MM.1S (cell line): ENCODE measurements around the gene LGALS3BP.

Experiments
- DNase-seq: peaks from one replicate; pipeline ENCODE4 v3.0.0-alpha.2; 2015
- H2AFZ ChIP-seq: fragments of 300-600 bp; sonication (generic); 2 replicates; pipeline ENCODE4 v1.6.0; 2016; ENCODE audit warnings: antibody characterized with exemption, low read length
- H3F3A ChIP-seq: fragments of 300-600 bp; sonication (generic); 2 replicates; pipeline ENCODE4 v1.6.1; 2016; ENCODE audit warnings: mild to moderate bottlenecking, antibody characterized with exemption, low read length, moderate library complexity, mixed read lengths; ENCODE audit not compliant: insufficient read depth
- H3K27ac ChIP-seq: fragments of 300-600 bp; sonication (generic); 2 replicates; pipeline ENCODE4 v1.5.1; 2016; ENCODE audit warnings: mild to moderate bottlenecking, low read length
- H3K27me3 ChIP-seq: fragments of 300-600 bp; sonication (generic); replicated peaks from 2 replicates; pipeline ENCODE4 v1.6.0; 2016; ENCODE audit warnings: low read length; ENCODE audit not compliant: insufficient read depth
- H3K36me3 ChIP-seq: fragments of 300-600 bp; sonication (generic); replicated peaks from 2 replicates; pipeline ENCODE4 v1.6.1; 2016; ENCODE audit warnings: mild to moderate bottlenecking, low read length, mixed read lengths; ENCODE audit not compliant: insufficient read depth
- H3K4me1 ChIP-seq: fragments of 300-600 bp; sonication (generic); 2 replicates; pipeline ENCODE4 v1.6.1; 2016; ENCODE audit warnings: low read length, mixed read lengths
- H3K4me2 ChIP-seq: fragments of 300-600 bp; sonication (generic); 2 replicates; pipeline ENCODE4 v1.6.0; 2016; ENCODE audit warnings: low read depth, low read length
- H3K4me3 ChIP-seq: fragments of 300-600 bp; sonication (generic); 2 replicates; pipeline ENCODE4 v1.5.1; 2016; ENCODE audit warnings: low read length, mixed read lengths
- H3K79me2 ChIP-seq: fragments of 300-600 bp; sonication (generic); 2 replicates; pipeline ENCODE4 v1.6.1; 2016; ENCODE audit warnings: mixed run types, low read length, mixed read lengths
- H3K9ac ChIP-seq: fragments of 300-600 bp; sonication (generic); 2 replicates; pipeline ENCODE4 v1.6.1; 2016; ENCODE audit warnings: low read length, mixed read lengths
- H3K9me2 ChIP-seq: fragments of 300-600 bp; sonication (generic); replicated peaks from 2 replicates; pipeline ENCODE4 v1.6.1; 2016; ENCODE audit warnings: mild to moderate bottlenecking, low read length, mixed read lengths; ENCODE audit not compliant: insufficient read depth
- H3K9me3 ChIP-seq: fragments of 300-600 bp; sonication (generic); replicated peaks from 2 replicates; pipeline ENCODE4 v1.6.1; 2016; ENCODE audit warnings: mild to moderate bottlenecking, low read length, mixed read lengths; ENCODE audit not compliant: insufficient read depth
- H4K20me1 ChIP-seq: fragments of 300-600 bp; sonication (generic); 2 replicates; pipeline ENCODE4 v1.6.1; 2016; ENCODE audit warnings: mild to moderate bottlenecking, low read length, moderate library complexity, mixed read lengths; ENCODE audit not compliant: insufficient read depth
- EZH2 ChIP-seq: fragments of 300-600 bp; sonication (generic); optimal IDR thresholded peaks from 2 replicates; pipeline ENCODE3; 2017; ENCODE audit warnings: low read depth, mild to moderate bottlenecking, antibody characterized with exemption, low read length, mixed read lengths
- EZH2phosphoT487 ChIP-seq: fragments of 300-600 bp; sonication (generic); IDR thresholded peaks from 2 replicates; pipeline ENCODE4 v1.6.1; 2018; ENCODE audit warnings: antibody characterized with exemption, low read length
- TF ChIP-seq, protein P1 (sequence below): fragments of 300-600 bp; sonication (generic); IDR thresholded peaks from 2 replicates; pipeline ENCODE4 v1.5.1; 2016; ENCODE audit warnings: antibody characterized with exemption, low read length, mixed read lengths

LGALS3BP gene

GRCh38 chr17:78940708-78941107, 39.0 kb downstream of the LGALS3BP start:
- Histone ChIP-seq H3K4me3 (no peak overlapping the region), H3K4me2 (no peak overlapping the region), H3K9me3 (no peaks in the 10 kb centered on the region), H3K4me1 (no peaks in the 10 kb centered on the region), H3K9me2 (no peaks in the 10 kb centered on the region), H4K20me1 (no peaks in the 10 kb centered on the region), H3K27me3 (0 out of 2 replicates have a peak, but pooled peaks cover 4% of the 10 kb centered on the region), H3K36me3 (no peaks in the 10 kb centered on the region), H3K27ac (no peak overlapping the region), H3F3A (no peaks in the 10 kb centered on the region), H3K79me2 (no peaks in the 10 kb centered on the region), H2AFZ (no peak overlapping the region), H3K9ac (no peak overlapping the region)
- DNase-seq: no peak
- no peak for TF ChIP-seq EZH2
- TF ChIP-seq, protein P1, sequence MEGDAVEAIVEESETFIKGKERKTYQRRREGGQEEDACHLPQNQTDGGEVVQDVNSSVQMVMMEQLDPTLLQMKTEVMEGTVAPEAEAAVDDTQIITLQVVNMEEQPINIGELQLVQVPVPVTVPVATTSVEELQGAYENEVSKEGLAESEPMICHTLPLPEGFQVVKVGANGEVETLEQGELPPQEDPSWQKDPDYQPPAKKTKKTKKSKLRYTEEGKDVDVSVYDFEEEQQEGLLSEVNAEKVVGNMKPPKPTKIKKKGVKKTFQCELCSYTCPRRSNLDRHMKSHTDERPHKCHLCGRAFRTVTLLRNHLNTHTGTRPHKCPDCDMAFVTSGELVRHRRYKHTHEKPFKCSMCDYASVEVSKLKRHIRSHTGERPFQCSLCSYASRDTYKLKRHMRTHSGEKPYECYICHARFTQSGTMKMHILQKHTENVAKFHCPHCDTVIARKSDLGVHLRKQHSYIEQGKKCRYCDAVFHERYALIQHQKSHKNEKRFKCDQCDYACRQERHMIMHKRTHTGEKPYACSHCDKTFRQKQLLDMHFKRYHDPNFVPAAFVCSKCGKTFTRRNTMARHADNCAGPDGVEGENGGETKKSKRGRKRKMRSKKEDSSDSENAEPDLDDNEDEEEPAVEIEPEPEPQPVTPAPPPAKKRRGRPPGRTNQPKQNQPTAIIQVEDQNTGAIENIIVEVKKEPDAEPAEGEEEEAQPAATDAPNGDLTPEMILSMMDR: no peak
- no peak for TF ChIP-seq EZH2phosphoT487

GRCh38 chr17:78940258-78940657, 39.5 kb downstream of the LGALS3BP start:
- H3F3A ChIP-seq: no peaks in the 10 kb centered on the region
- no peaks in the 10 kb centered on the region for H3K79me2 ChIP-seq
- no peaks in the 10 kb centered on the region for H3K9me3 ChIP-seq
- no peak overlapping the region for H2AFZ ChIP-seq
- H3K9ac ChIP-seq: no peak overlapping the region
- H3K9me2 ChIP-seq: no peaks in the 10 kb centered on the region
- DNase-seq: no peak
- no peak overlapping the region for H3K4me2 ChIP-seq
- H3K36me3 ChIP-seq: no peaks in the 10 kb centered on the region
- no peak overlapping the region for H3K4me3 ChIP-seq
- no peak overlapping the region for H3K27ac ChIP-seq
- TF ChIP-seq, protein P1: no peak
- TF ChIP-seq EZH2 (no peak), EZH2phosphoT487 (no peak)
- no peaks in the 10 kb centered on the region for H3K4me1 ChIP-seq
- 0 out of 2 replicates have a peak, but pooled peaks cover 4% of the 10 kb centered on the region for H3K27me3 ChIP-seq
- H4K20me1 ChIP-seq: no peaks in the 10 kb centered on the region

- H3K9ac ChIP-seq: no peak overlapping the region
- DNase-seq: no peak
- 0 out of 2 replicates have a peak, but pooled peaks cover 1% of the 10 kb centered on the region for H3F3A ChIP-seq
- H3K79me2 ChIP-seq: no peaks in the 10 kb centered on the region
- peaks cover 4% of the 10 kb centered on the region for H3K4me1 ChIP-seq
- no peak overlapping the region for H3K27ac ChIP-seq
- H3K9me3 ChIP-seq: no peaks in the 10 kb centered on the region
- H4K20me1 ChIP-seq: no peaks in the 10 kb centered on the region
- no peak overlapping the region for H3K4me3 ChIP-seq
- no peak overlapping the region for H3K4me2 ChIP-seq
- TF ChIP-seq, protein P1: no peak
- TF ChIP-seq EZH2phosphoT487: no peak
- no peak for TF ChIP-seq EZH2
- 0 out of 2 replicates have a peak, but pooled peaks cover 4% of the 10 kb centered on the region for H3K27me3 ChIP-seq
- no peak overlapping the region for H2AFZ ChIP-seq
- no peaks in the 10 kb centered on the region for H3K36me3 ChIP-seq
- H3K9me2 ChIP-seq: no peaks in the 10 kb centered on the region
Observed at GRCh38 chr17:78939615-78940014, 40.1 kb downstream of the LGALS3BP start.
